SK-N-SH (cell line): Measurements from ENCODE around the gene IFNA6.

ENCODE experiments used
- CTCF ChIP-seq: fragments of 200-600 bp; sonication (generic); IDR thresholded peaks from 2 replicates; pipeline ENCODE4 v1.6.1; 2017; ENCODE audit warnings: antibody characterized with exemption, mild to moderate bottlenecking, moderate library complexity
- FOSL2 ChIP-seq: IDR thresholded peaks from 2 replicates; pipeline ENCODE4 v1.4.0; 2012; ENCODE audit warnings: low read depth, mild to moderate bottlenecking, moderate library complexity, borderline replicate concordance
- GABPA ChIP-seq: IDR thresholded peaks from 2 replicates; pipeline ENCODE4 v1.4.0; 2012; ENCODE audit warnings: low read depth, mild to moderate bottlenecking
- MXI1 ChIP-seq: IDR thresholded peaks from 2 replicates; pipeline ENCODE4 v1.6.1; 2012; ENCODE audit warnings: mild to moderate bottlenecking, low read depth, low read length, improper control_type of control experiment

DNA sequence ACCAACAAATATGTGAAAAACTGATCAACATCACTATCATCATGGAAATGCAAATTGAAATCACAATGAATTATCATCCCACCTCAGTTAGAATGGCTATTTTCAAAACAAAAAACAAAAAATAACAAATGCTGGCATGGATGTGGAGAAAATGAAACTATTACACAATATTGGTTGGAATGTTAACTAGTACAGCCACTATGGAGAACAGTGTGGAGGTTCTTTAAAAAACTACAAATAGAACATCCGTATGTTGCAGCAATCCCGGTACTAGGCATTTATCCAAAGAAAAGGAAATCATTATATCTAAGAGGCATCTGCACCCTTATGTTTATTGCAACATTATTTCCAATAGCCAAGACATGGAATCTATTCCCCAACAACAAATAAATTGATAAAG lies 36.5 kb downstream of the IFNA6 start:
- no peak for TF ChIP-seq GABPA
- no peak for TF ChIP-seq MXI1
- TF ChIP-seq FOSL2: no peak
- no peak for TF ChIP-seq CTCF
